GM21723 (cell line): ENCODE measurements around the gene APOA4.
"Not testable (repeated sequence)": the region's sequence is repeated elsewhere in the genome, so short reads cannot be mapped to it uniquely, and the experiment has no call there.

Experiments
- ATAC-seq: cut with Tn5 transposase; IDR thresholded peaks from one replicate; pipeline ENCODE4 v1.9.1; 2021; ENCODE audit warnings: mild to moderate bottlenecking, moderate library complexity; ENCODE audit not compliant: unreplicated experiment

APOA4 gene

DNA sequence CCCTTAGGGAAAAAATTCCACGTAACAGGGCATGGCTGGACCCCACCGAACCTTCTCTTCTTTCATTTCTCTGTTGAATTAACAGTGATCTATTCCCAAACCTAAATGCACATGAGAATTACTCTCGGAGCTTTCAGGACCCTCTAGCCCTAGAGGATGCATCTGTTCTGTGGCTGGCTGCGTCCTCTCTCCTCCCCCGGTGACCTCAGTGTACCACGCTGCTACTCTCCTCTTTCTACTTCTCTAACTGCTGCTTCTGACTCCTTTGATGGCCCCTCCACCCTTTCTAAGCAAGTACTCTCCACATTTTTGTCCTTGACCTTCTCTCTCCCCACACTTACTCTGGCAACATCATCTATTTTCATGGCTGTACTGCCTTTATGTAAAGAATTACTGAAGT, 26.4 kb upstream of the APOA4 start:
- ATAC-seq, result no peak

DNA sequence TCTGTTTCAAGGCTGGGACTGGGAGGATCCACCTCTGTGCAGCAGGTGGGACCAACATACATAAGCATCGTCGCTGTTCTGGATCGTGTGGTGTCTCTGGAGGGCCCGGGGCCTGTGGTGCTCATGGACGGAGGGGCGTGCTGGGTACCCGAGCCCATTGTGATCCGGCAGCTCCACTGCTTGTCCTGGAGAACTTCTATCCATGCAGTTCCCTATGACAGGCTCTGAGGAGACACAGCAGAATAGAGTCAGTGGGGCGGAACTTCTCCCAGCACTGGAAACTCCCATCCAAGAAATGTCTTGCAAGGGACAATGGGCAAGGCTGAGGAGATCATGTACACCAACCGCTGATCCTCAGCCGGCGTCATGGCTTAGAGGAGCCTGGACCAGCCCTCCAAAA, 26.0 kb upstream of the APOA4 start:
- no peak for ATAC-seq

DNA sequence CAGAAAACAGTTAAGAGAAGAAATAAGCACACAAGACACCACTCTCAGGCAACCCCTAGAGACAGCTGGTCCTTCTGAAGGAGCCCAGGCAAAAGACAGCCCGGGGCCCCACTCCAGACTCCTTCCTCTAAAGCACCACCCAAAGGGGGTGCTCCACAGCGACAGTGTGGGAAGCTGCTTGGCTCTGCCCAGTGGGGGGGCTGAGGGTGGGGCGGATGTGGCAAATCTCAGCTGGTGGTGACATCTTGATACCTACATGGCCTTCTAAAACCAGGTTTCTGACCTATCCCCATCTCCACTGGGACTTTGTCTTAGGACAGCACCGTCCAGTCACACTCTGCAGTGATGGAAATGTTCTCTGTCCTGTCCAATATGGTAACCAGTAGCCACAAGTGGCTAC, 24.5 kb upstream of the APOA4 start:
- ATAC-seq, result no peak

DNA sequence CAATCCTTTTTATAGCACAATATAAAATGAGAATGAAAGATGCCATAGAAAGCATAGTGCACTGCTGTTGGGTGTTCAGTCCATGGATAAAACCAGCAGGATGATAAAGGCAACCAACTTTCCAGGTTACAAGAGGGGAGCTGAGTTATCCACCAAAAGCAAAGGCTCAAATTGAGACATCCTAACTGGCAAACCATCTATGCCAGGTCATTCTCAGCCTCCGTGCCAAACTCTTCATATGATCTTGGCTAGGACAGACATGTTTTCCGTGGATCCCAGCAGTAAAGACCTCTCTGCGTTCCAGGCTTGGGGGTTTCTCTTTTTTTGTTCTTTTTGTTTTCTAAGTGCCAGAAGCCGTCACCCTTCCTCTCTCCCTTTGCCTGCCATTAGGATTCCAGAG, 21.6 kb upstream of the APOA4 start:
- ATAC-seq, result no peak

DNA sequence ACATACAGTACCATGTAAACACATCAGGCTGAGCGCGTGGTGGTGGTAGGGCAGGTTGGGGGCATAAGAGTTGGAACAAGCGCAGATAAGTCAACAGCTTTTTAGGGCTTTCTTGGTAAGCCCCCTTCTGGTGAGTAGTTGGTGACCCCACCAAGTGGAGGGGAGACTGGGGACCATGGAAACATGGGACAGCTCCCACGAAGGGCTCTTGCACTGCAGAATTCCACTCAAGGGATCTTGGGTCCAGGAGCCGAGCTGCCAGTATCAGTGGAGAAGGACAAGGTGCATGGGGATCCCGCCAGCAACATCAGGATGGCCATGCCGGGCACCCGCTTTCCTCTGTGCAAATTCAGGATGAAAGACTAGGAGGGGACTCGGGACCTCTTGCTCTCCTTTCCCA, 20.6 kb upstream of the APOA4 start:
- no peak for ATAC-seq

DNA sequence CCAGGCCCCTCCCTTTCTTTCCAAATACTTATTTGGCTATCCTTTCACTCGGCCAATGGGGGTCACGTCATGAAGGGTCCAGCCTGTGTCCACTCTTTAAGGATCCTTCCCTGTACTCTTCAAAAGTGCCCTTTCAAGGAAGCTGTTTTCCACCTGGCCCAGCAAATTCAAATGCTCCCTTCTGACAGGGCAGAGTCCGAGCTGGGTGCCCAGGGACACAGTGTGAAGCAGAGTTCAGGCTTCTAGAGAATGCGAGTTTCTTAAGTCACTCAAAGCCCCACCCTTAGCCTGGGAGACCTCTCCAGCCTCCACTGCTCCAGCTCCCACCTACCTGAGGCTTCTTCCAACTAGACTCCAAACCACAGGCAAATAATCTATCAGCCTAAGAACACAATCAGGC, 19.8 kb upstream of the APOA4 start:
- ATAC-seq, result no peak

DNA sequence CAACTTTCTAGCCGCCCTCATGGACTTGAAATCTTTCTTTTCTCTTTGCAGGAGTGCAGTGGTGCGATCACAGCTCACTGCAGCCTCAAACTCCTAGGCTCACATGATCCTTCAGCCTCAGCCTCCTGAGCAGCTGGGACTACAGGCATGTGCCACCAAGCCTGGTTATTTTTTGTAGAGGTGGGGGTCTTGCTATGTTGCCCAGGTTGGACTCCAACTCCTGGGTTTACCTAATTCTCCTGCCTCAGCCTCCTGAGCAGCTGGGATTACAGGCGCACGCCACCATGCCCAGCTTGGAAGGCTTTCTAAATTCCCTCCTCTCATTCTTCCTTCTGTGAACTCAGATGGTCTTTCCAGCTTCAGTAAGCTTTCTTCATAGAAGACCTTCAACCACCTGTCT, 19.0 kb upstream of the APOA4 start:
- ATAC-seq, result no peak

DNA sequence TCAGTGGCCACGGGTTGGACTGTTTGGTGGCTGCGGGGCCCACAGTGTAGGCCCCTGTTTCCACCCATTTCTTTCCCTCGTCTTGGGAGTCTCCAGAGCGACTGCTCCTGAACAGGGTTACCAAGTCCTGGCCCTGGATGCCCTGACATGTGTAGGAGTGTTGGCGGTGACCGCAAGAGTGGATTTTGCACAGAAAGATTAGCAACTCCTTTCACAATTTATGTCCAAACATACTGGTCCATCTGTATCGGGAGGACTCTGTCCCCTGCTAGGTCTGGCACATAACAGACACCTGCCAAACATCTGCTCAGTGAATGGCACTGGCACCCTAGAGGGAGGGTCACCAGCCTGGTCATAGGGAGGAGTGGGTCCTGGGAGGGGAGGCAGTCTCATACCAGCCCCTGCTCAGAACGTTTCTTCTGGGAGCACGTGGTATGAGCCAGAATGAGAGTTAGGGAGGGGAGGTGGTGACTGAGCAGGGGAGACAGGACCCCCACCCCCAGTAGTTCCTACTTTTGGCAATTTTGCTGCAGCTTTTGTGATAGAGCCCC, 17.7 kb upstream of the APOA4 start:
- ATAC-seq, result no peak

DNA sequence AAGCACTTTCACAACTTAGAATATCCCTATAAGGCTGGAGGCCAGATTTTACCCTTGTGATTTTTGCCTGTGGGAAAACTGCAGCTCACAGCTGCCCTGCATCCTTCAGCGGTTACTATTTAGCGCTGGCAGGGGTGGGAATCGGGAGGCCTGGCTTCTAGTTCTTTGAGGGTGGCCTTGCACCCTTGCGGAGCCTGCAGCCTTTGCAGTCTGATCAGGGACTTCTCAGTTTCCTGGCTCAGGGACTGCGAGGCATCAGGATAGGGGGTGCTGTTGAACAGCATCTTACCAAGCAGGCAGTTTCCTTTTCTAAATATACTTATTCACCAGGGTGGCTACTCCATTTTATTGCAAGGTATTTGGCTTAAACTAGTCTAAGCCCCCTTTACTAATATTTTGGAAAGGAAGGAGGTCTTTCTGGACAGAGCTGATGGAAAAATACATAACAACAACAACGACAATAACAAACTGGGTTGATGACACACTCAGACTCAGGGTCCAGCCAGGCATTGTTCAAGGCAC, 17.2 kb upstream of the APOA4 start:
- no peak for ATAC-seq

DNA sequence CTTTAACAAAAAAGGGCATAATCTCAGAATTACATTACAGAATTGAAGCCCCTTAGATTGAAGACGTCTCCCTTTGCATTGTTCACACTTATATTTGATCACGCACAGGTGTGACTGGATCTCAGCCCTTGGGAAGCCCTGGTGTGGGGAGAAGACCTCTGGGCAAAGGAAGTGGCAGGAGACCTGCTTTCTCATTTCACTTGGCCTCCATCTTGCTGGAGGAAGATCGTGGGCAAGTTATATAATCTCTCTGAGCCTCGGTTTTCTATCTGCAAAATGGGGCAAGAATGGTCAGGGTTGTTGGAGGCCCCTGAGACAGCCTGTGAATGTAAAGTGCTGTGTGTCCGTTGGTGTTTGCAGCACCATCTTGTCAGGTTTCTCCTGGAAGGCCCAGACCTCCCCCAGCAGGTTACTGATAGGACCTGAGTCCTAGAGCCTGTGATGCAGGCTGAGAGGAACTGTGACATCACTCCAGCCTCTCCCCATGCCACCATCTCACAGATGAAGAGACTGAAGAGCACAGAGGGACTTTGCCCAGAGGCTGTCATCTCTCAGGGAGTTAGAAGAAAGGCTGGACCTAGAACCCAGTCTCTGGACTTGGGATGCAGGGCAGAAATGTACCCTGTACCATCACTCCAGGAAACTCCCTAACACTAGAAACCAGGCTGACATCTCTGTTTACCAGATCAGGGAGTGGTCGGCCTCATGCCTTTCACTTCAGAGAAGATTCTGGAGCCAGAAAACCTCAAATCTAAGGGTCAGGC, 15.4 kb upstream of the APOA4 start:
- no peak for ATAC-seq

DNA sequence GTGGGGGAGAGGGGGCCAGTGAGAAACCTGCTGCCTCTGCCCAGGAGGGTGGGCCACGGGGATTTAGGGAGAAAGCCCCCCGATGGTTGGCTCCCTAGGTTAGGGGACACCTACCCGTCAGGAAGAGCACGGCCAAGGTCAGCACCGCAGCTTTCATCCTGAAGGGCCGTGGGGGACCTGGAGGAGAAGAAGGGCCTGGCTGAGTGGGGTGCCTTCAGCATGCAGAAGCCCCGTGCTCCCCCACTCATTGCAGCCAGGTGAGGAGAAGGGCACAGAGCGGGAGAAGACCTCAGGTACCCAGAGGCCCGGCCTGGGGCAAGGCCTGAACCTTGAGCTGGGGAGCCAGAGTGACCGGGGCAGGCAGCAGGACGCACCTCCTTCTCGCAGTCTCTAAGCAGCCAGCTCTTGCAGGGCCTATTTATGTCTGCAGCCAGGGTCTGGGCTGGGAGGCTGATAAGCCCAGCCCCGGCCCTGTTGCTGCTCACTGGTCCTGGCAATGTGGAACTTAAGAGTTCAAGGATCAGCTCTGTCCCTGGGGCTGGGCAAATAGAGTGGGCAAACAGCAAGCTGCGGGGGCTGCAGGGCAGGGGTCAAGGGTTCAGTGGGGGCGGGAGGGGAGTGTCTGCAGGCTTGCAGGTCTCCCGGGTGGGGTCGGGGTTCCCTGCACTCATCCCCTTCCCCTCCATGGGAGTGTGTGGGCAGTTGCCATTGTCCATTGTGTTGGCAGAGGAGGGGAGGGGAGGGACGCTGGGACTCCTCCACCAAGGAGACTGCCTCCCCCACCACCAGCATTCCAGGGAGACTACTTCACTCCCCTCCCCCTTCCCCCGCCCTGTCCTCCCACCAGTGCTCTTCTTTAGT, 14.4 kb upstream of the APOA4 start, which contains the start of gene APOA1:
Gene APOA1 (minus strand): TSS at position 392 of the 861 bp plus-strand sequence. CDS start 235 bp downstream, at position 157.
- ATAC-seq, result no peak

DNA sequence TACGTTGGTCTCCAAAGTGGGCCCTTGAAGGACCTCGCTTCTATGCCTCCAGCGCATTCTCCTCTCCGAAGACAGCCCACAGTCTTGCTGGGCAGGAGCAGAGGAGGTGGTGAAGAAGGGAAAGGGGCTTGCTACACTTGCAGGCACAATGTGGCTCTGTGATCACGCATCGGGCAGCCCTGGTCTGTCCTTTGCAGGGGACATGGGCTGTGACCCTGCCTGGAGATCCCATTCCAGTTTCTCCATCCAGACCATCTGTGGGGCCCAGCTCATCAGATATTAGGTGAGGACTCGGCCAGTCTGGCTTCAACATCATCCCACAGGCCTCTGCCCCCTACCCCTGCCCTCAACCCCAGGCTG, 13.5 kb upstream of the APOA4 start:
- no peak for ATAC-seq

DNA sequence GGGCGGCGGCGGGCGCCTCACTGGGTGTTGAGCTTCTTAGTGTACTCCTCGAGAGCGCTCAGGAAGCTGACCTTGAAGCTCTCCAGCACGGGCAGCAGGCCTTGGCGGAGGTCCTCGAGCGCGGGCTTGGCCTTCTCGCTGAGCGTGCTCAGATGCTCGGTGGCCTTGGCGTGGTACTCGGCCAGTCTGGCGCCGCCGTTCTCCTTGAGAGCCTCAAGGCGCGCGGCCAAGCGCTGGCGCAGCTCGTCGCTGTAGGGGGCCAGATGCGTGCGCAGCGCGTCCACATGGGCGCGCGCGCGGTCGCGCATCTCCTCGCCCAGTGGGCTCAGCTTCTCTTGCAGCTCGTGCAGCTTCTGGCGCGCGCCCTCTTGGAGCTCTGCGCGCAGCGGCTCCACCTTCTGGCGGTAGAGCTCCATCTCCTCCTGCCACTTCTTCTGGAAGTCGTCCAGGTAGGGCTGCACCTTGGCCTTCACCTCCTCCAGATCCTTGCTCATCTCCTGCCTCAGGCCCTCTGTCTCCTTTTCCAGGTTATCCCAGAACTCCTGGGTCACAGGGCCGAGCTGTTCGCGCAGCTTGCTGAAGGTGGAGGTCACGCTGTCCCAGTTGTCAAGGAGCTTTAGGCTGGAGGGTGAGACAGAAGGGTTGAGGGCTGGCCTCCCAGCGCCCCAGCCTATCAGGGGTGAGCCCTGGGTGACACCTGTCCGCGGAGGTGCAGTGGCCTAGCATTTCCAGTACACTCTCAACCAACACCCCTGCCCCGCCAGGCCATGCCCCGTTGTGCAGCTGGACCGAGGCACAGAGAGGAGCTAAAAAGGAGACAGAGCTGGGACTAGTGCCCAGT, 12.9 kb upstream of the APOA4 start:
- peak; percentile 84 for ATAC-seq

DNA sequence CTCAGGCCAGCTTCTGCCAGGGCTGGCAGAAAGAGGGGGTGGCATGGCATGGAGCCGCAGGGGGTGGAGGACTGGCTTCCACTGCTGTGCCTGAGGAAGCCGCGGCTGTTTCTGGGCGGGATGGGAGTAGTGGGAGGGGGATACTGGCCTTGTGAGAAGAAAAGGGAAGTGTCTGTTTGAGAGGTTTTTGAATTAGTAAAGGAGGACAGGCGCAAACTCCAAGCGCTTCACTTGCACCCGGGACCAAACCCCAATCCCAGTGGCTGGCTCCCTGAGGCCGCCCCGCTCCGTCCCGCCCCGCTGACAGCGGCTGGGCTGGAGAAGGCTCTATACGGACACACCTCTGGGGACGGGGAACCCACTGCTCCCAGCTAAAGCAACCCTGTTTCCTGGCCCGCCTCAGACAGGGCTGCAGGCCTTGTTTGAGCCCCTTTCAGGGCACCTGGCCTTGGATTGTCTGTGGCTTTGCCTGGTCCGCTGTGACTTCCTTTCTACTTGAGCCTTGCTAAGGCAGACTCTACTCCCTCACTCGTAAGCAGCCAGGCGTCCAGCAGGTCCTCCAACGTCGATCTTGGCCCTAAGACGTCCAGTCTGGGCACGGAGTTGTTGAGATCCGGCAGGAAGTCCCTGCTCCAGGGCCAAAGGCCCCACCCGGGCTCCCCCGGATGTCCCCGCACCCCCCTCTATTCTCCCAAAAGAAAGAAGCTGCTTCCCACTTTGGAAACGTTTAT, 12.1 kb upstream of the APOA4 start:
- peak; percentile 36 for ATAC-seq

DNA sequence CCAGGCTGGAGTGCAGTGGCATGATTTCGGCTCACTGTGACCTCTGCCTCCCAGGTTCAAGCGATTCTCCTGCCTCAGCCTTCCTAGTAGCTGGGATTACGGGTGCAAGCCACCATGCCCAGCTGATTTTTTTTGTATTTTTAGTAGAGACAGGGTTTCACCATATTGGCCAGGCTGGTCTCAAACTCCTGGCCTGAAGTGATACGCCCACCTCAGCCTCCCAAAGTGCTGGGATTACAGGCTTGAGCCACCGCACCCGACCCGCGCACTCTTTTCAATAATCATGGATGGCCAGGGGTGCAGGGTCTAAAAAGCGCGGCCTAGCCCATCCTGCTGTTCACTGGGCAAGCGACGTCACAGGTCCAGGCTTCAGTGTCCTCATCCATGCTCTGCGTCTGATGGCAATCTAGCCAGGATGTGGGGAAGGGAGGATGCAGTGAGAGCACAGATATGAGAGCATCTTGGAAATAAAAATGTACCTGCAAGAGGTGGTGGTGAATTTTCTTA, 11.5 kb upstream of the APOA4 start:
- ATAC-seq, result not testable (repeated sequence)

DNA sequence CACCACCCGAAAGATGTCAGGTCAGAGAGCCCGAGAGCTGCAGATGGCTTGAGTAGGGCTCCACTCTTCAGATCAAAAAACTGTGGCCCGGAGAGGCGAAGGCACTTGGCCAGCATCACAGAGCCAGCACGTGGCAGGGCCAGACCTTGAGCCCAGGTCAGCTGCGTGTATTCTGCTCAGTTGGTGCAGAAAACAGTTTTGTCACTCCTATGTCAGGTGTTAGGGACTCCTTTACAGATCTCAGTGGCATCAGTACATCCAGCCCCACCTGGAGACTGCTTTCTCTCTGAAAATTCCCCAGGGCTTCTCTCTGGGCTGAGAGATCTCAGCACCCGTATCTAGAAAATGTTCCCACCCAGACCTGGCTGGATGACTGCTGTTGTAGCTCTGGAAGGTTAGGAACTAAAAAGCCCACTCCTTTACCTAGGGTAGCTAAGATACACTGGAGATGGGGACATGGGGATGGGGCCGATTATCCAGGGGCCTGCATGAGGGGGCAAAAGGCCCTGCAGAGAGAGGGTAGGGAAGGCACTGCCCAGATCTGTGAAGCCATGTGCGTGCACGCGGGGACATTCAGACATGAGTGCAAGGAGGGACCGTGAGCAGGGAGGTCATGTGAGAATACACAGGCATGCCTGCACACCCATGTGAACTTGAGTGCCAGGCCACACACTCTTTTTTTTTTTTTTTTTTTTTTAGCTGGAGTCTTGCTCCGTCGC, 10.9 kb upstream of the APOA4 start:
- no peak for ATAC-seq

DNA sequence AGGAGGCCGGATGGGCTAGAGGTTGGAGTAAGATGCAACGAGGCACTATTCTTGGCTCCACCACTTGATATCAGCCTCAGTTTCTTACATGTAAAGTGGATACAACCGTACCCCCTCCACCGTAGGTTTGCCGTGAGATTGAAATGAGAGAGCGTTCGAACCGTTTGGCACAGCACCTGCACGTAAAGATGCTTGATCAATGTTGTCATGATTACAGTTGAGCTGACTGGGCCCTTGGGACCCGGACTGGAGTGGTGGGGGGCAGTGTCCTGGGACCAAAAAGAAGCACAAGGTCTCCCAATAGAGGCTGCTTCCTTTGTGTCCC, 10.3 kb upstream of the APOA4 start:
- no peak for ATAC-seq

DNA sequence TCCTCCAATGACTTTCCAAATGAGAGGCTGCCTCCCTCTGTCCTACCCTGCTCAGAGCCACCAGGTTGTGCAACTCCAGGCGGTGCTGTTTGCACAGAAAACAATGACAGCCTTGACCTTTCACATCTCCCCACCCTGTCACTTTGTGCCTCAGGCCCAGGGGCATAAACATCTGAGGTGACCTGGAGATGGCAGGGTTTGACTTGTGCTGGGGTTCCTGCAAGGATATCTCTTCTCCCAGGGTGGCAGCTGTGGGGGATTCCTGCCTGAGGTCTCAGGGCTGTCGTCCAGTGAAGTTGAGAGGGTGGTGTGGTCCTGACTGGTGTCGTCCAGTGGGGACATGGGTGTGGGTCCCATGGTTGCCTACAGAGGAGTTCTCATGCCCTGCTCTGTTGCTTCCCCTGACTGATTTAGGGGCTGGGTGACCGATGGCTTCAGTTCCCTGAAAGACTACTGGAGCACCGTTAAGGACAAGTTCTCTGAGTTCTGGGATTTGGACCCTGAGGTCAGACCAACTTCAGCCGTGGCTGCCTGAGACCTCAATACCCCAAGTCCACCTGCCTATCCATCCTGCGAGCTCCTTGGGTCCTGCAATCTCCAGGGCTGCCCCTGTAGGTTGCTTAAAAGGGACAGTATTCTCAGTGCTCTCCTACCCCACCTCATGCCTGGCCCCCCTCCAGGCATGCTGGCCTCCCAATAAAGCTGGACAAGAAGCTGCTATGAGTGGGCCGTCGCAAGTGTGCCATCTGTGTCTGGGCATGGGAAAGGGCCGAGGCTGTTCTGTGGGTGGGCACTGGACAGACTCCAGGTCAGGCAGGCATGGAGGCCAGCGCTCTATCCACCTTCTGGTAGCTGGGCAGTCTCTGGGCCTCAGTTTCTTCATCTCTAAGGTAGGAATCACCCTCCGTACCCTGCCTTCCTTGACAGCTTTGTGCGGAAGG, 9.5 kb upstream of the APOA4 start:
- ATAC-seq, result no peak
